T-helper 9 cell (primary cell): ENCODE measurements around the gene CLN3.
A peak's percentile ranks its signal among the peaks of the same experiment; 100 is the strongest.
"Not testable (repeated sequence)": the region's sequence is repeated elsewhere in the genome, so short reads cannot be mapped to it uniquely, and the experiment has no call there.

Source experiments
- DNase-seq: peaks from one replicate; pipeline ENCODE4 v3.0.0-alpha.2; 2020
- total RNA-seq, 2 donors: gene quantifications; one replicate each; lab custom pipeline; 2026; lab: John Stamatoyannopoulos, UW

Gene CLN3
- 6.4 to 9.9 reads per million in 2 donors for total RNA-seq

GRCh38 chr16:28491970-28492474 is at the start of gene CLN3:
Gene CLN3 (minus strand): TSS chr16:28492074. CDS start chr16:28491759, 315 bp downstream.
- peak; percentile 72 for DNase-seq

GRCh38 chr16:28540346-28540745 is 48.5 kb upstream of the CLN3 start:
- no peak for DNase-seq

GRCh38 chr16:28538733-28539596 is 47.1 kb upstream of the CLN3 start, which contains the start of gene NUPR1:
Gene NUPR1 (minus strand): TSS chr16:28538974. CDS start chr16:28538907, 67 bp downstream.
- no peak for DNase-seq

- no peak for DNase-seq
Measured at GRCh38 chr16:28537964-28538732, 46.3 kb upstream of the CLN3 start.

GRCh38 chr16:28537076-28537475 is 45.2 kb upstream of the CLN3 start:
- no peak for DNase-seq

- DNase-seq: no peak
Measured at GRCh38 chr16:28534542-28535373, 42.9 kb upstream of the CLN3 start.

- DNase-seq: no peak
Measured at GRCh38 chr16:28532940-28533647, 41.2 kb upstream of the CLN3 start.

- no peak for DNase-seq
Measured at GRCh38 chr16:28531777-28532744, 40.2 kb upstream of the CLN3 start.

GRCh38 chr16:28529124-28529523 is 37.2 kb upstream of the CLN3 start:
- DNase-seq: no peak

GRCh38 chr16:28528463-28528867 is 36.6 kb upstream of the CLN3 start:
- no peak for DNase-seq

GRCh38 chr16:28527985-28528384 is 36.1 kb upstream of the CLN3 start:
- DNase-seq: no peak

- DNase-seq: not testable (repeated sequence)
Measured at GRCh38 chr16:28527100-28527785, 35.4 kb upstream of the CLN3 start.

GRCh38 chr16:28526201-28527099 is 34.6 kb upstream of the CLN3 start:
- no peak for DNase-seq

GRCh38 chr16:28524681-28525171 is 32.9 kb upstream of the CLN3 start:
- DNase-seq: no peak

GRCh38 chr16:28522792-28523191 is 30.9 kb upstream of the CLN3 start:
- DNase-seq: no peak

GRCh38 chr16:28521436-28521835 is 29.6 kb upstream of the CLN3 start:
- DNase-seq: no peak

GRCh38 chr16:28520672-28521071 is 28.8 kb upstream of the CLN3 start:
- DNase-seq: no peak

GRCh38 chr16:28514246-28514645 is 22.4 kb upstream of the CLN3 start:
- DNase-seq: no peak
